GM19099 (cell line): Measurements from ENCODE around the gene MRGPRD.

Source experiments
- POLR2A ChIP-seq: IDR thresholded peaks from 3 replicates; pipeline ENCODE4 v1.6.1; 2011; ENCODE audit warnings: low read depth; ENCODE audit not compliant: insufficient read length; ENCODE audit errors: extremely low read depth

Gene MRGPRD

DNA sequence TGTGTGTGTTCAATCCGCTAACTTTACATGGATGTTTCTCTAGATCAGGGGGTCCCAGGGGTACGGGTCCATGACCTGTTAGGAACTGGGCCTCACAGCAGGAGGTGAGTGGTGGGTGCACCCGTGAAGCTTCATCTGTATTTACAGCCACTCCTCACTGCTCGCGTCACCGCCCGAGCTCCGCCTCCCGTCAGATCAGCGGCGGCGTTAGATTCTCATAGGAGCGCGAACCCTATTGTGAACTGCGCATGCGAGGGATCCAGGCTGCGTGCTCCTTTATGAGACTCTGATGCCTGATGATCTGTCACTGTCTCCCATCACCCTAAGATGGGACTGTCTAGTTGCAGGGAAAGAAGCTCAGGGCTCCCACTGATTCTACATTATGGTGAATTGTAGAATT lies 31.9 kb downstream of the MRGPRD start:
- TF ChIP-seq POLR2A = no peak

- TF ChIP-seq POLR2A = no peak
Observed at GRCh38 chr11:68948496-68948895, 32.3 kb downstream of the MRGPRD start.

DNA sequence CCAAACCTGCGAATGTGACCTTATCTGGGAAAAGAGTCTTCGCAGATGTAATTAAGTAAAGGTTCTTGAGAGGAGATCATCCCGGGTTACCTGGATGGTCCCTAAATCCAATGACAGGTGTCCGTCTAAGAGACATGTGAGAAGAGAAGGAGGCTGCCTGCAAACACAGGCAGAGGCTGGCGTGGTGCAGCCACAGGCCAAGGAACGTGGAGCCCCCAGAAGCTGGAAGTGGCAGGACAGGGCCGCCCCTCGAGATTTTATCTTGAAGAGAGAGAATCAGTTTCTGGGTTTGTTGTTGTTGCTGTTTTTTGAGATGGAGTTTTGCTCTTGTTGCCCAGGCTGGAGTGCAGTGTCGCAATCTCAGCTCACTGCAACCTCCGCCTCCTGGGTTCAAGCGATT lies 33.6 kb downstream of the MRGPRD start:
- no peak for TF ChIP-seq POLR2A

DNA sequence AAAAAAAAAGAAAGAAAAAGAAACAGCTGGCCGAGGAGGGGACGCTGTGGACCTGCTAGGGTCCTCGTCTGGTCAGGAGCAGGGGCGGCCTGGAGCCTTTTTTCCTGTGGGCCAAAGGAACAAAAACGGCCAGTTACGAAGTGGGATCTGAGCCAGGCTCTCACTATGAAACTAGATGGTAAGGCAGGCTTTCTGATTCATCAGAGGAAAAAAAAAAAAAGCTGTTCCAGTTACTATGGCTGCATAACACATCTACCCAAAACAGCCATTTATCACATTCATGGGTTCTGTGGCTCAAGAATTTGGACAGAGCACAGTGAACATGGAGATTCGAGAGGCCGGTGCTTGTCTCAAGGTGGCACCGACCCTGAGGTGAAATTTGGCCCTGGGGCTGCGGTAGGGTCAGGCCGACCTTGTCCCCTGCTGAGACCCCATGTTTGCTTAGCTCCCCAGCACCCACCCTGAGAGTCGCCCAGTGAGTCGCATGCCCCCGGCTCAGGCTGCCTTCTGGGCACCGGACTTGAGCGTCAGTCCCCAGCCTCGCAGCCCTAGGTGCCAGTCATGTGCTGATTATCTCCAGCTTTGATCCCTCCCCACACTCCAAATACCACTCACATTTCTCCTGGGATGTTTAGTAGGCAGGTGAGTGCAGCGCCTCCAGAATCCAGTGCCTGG lies 34.2 kb downstream of the MRGPRD start:
- no peak for TF ChIP-seq POLR2A

DNA sequence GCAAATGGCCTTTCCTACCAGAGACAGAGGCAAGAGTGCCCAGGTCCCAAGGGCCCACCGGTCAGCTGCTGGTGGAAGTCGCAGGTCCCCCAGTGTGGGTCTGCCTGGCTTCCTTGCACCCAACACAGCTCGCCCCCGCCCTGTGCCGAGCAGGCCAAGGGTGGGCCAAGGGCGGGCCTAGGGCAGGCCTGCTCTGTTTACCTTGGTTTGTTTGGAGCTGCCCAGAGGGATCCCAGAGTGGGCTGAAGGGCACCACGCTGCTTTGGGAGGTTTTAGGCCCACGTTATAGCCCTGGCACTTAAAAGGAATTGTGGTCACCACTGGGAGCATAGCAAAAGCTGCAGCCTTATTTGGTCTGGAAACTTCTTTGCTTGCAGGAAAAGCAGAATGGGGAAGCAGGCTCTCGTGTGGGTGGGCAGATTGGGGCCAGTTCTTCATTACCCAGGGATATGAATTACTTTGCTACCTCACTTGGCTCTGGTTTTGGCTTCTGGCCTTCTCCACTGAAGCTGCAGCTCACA lies 38.0 kb downstream of the MRGPRD start:
- TF ChIP-seq POLR2A = no peak

- TF ChIP-seq POLR2A = no peak
Observed at GRCh38 chr11:68942095-68942620, 38.6 kb downstream of the MRGPRD start.

DNA sequence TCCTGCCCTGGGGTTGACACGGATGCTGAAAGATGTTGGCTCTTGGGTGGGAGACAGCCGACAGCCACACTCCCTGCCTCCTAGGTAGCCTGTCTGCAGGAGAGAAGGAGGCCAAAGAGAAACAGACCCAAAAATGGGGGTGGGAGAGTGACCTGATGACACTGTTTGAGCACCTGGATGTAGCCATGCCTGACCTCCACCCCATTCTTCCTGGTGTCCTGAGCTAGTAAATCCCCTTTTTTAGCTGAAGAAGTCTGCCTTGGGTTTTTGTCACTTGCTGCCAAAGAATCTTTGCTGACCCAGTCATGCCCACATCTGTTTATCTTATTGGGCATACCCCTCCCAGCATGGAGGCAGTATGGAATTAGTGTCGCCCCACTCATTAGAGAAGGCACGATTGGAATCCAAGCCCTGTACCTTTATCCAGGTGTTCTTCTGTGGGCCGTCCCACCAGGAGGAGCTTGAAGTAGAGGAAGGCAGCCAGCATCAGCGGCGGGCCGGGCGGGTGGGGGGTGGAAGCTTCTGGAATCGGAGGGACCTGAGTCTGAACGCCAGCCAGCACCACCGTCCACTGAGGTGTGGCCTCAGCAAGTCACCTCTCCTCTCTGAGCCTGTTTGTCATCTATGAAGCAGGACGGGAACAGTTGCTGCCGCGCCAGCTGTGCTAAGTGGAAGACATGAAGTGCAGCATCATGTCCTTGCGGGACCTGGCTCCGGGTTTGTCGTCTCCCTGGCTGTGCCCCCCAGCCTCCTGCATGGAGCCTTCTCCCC lies 39.3 kb downstream of the MRGPRD start:
- no peak for TF ChIP-seq POLR2A

DNA sequence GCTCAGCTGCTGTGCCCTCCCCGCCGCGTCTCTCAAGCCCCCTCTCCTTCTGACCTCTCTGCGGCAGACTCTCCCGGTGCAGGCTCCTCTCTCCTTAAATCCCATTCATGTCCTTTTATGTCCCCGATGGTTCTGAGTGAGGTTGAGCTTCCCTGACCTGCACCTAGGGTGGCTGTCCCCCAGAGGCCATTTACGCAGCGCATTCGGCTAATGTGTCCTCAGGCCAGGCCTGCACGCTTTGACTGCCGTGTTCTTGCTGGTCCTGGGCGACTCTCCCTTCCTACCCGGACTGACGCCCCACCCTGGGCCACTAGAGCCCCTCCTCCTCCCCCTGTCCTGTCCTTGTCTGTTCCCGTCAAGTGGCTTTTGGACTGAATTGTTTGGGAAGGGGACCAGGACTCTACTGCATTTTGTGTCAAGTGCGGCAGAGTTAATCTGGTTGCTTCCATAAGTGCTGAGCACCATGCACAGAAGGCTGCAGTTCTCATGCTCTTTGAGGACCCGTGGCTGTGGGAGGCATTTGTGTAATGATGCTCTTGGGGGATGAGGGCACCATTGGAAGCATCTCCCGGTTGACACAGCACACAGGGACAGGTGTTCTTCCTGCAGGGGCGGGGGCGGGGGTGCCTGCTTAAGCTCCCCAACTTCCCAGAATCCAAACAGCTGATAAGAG lies 40.0 kb downstream of the MRGPRD start:
- no peak for TF ChIP-seq POLR2A

GRCh38 chr11:68939583-68940555 lies 40.9 kb downstream of the MRGPRD start:
- TF ChIP-seq POLR2A = no peak

GRCh38 chr11:68938816-68939582 lies 41.8 kb downstream of the MRGPRD start:
- no peak for TF ChIP-seq POLR2A

GRCh38 chr11:68938088-68938487 lies 42.7 kb downstream of the MRGPRD start:
- no peak for TF ChIP-seq POLR2A

GRCh38 chr11:68936676-68937620 lies 43.8 kb downstream of the MRGPRD start:
- no peak for TF ChIP-seq POLR2A

GRCh38 chr11:68936358-68936636 lies 44.5 kb downstream of the MRGPRD start:
- TF ChIP-seq POLR2A = no peak
